Upper lobe of left lung (tissue), 6 donors: Measurements from ENCODE around the gene ZNF239. TPM values are rescaled to one million over a fixed set of nuclear protein-coding genes. Genes with fewer than 3 reads are reported as not detected.

ENCODE experiments used
- ATAC-seq, 2 donors: fragments of 200-7000 bp; cut with Tn5 transposase; one replicate each; pipeline ENCODE4 v1.9.1; 2022; ENCODE audit warnings: mild to moderate bottlenecking in 2 of 2, moderate library complexity in 2 of 2; ENCODE audit not compliant: low FRiP score in 2 of 2
- DNase-seq, 2 donors: peaks; one replicate each; pipeline ENCODE4 v3.0.0-alpha.2; 2019 to 2020
- H3K27ac ChIP-seq, 4 donors: fragments of 200-600 bp; sonication (generic); one replicate each; pipeline ENCODE4 v1.5.1; 2016 to 2019
- H3K27me3 ChIP-seq, 4 donors: fragments of 200-600 bp; sonication (generic); one replicate each; pipeline ENCODE4 v1.5.1; 2017 to 2019
- H3K36me3 ChIP-seq, 4 donors: fragments of 200-600 bp; sonication (generic); one replicate each; pipeline ENCODE4 v1.5.1; 2016 to 2019
- H3K4me1 ChIP-seq, 4 donors: fragments of 200-600 bp; sonication (generic); one replicate each; pipeline ENCODE4 v1.5.1; 2018 to 2019
- H3K4me3 ChIP-seq, 4 donors: fragments of 200-600 bp; sonication (generic); one replicate each; pipeline ENCODE4 v1.5.1; 2017 to 2019; ENCODE audit warnings: mild to moderate bottlenecking in 2 of 4, moderate library complexity in 1 of 4
- H3K9me3 ChIP-seq, 4 donors: fragments of 200-600 bp; sonication (generic); one replicate each; pipeline ENCODE4 v1.5.1; 2018 to 2019
- EP300 ChIP-seq, 4 donors: sonication (generic); formaldehyde crosslinking; IDR thresholded peaks; one replicate each; pipeline ENCODE4 v1.5.1; 2017; ENCODE audit warnings: antibody characterized with exemption in 4 of 4, control low read depth in 2 of 4
- POLR2AphosphoS5 ChIP-seq, 2 donors: sonication (generic); formaldehyde crosslinking; IDR thresholded peaks; one replicate each; pipeline ENCODE4 v1.5.1; 2017; ENCODE audit warnings: antibody characterized with exemption in 2 of 2
- WGBS, 2 donors: methylation state at CpG; one replicate each; pipeline ENCODE4 v1.1.5; 2017 to 2018; 5-methylcytosine and 5-hydroxymethylcytosine counted together
- total RNA-seq, 6 donors: library from RNA; depleted of rRNA in 4 of 6; stranded (reverse); fragments of >200 nt in 4 of 6; gene quantifications; one replicate each; pipeline versions ENCODE4 v1.1.0 to v1.2.1, GENCODE V29; 2016 to 2021
- TF ChIP-seq, protein P1 (sequence below), 6 experiments: fragments of 450-650 bp in 4 of 6; fragments of 200-600 bp in 2 of 6; sonication (generic) in 2 of 6; IDR thresholded peaks; one replicate each; pipeline ENCODE4 v1.5.1; 2016 to 2019; ENCODE audit warnings: antibody characterized with exemption in 6 of 6
- donor health status: DM: no; HTN: no; CAD: no; lungs with moderate emphysema.
- donor health status: DM: no; HTN: yes; CAD: no; lungs with severe emphysema.

Gene ZNF239
- total RNA-seq, 6 donors from 2014 or later, result 1.1 to 4.0 (median 2.9) TPM

DNA sequence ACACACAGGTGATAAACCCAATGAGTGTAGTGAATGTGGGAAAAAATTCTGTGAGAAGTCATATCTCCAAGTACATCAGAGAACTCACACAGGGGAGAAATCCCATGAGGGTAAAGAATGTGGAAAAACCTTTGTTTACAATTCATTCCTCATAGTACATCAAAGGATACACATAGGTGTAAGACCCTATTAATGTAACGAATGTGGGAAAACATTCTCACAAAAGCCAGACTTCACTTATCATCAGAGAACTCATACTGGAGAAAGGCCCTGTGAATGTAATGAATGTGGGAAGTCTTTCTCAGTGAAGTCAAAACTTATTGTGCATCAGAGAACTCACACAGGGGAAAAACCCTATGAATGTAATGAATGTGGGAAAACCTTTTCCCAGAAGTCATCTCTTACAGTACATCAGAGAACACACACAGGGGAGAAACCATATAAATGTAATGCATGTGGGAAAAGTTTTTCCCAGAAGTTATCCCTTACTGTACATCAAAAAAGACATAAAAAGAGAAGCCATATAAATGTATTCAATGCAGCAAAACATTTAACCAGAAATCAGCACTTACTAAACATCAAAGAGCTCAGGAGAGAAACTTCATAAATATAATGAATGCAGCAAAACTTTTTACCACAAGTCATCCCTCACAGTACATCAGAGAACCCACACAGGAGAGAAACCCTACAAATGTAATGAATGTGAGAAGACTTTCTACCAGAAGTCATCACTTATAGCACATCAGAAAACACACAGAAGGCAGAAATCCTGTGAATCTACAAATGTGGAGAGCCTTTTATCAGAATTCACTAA is 49.8 kb downstream of the ZNF239 start:
- TF ChIP-seq EP300 (IDR thresholded peaks at IDR 0.05) (no peak), POLR2AphosphoS5 (IDR thresholded peaks at IDR 0.05) (no peak)
- TF ChIP-seq, protein P1, sequence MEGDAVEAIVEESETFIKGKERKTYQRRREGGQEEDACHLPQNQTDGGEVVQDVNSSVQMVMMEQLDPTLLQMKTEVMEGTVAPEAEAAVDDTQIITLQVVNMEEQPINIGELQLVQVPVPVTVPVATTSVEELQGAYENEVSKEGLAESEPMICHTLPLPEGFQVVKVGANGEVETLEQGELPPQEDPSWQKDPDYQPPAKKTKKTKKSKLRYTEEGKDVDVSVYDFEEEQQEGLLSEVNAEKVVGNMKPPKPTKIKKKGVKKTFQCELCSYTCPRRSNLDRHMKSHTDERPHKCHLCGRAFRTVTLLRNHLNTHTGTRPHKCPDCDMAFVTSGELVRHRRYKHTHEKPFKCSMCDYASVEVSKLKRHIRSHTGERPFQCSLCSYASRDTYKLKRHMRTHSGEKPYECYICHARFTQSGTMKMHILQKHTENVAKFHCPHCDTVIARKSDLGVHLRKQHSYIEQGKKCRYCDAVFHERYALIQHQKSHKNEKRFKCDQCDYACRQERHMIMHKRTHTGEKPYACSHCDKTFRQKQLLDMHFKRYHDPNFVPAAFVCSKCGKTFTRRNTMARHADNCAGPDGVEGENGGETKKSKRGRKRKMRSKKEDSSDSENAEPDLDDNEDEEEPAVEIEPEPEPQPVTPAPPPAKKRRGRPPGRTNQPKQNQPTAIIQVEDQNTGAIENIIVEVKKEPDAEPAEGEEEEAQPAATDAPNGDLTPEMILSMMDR (IDR thresholded peaks at IDR 0.05), result no peak
- no peaks in the 10 kb centered on the region for H3K27me3 ChIP-seq
- no peaks in the 10 kb centered on the region for H3K4me1 ChIP-seq
- 64 to 88% methylated on average over 1 of the region's 1 CpG for WGBS, 2 donors
- H3K27ac ChIP-seq, result no peak overlapping the region
- ATAC-seq (no peak), DNase-seq (no peak)
- peaks cover 53 to 84% (median 75%) of the 10 kb centered on the region in 4 donors for H3K9me3 ChIP-seq
- no peak overlapping the region for H3K4me3 ChIP-seq
- no peaks in the 10 kb centered on the region for H3K36me3 ChIP-seq

Other genes starting within 250 kb of the ZNF239 start
- 1 to 10 TPM in 3 of 6 donors, not detected in 3; 2.5 to 4.0 (median 2.7) TPM for gene FXYD4, start 203.0 kb downstream of the ZNF239 start, total RNA-seq
- 100 to 1,000 TPM in 5 of 6 donors, 10 to 100 TPM in 1; 80.7 to 225 (median 177) TPM for gene HNRNPF, start 165.4 kb downstream of the ZNF239 start, total RNA-seq
- 10 to 100 TPM in 3 of 6 donors, 1 to 10 TPM in 3; 4.5 to 25.0 (median 11.0) TPM for gene ZNF487, start 137.5 kb downstream of the ZNF239 start, total RNA-seq
- gene ZNF485, start 31.8 kb upstream of the ZNF239 start, total RNA-seq, result 1 to 10 TPM; 2.1 to 7.7 (median 3.2) TPM
- gene ZNF32, start 74.3 kb upstream of the ZNF239 start, total RNA-seq, result 10 to 100 TPM; 16.8 to 36.8 (median 26.8) TPM